CD4-positive, alpha-beta T cell (primary cell): Measurements from ENCODE around the gene OXCT1. TPM values are rescaled to one million over a fixed set of nuclear protein-coding genes. Genes with fewer than 3 reads are reported as not detected.

Experiments
- ATAC-seq: fragments of 200-7000 bp; cut with Tn5 transposase; one replicate; pipeline ENCODE4 v1.10.0; 2022; ENCODE audit warnings: mild to moderate bottlenecking; ENCODE audit not compliant: poor library complexity
- CTCF ChIA-PET: fragments of 350-600 bp; sonication (Branson Sonifier 250); formaldehyde crosslinking; loops from one replicate; lab custom pipeline; 2021; ENCODE audit warnings: antibody characterized with exemption, inconsistent platforms; lab: Charles Lee
- POLR2A ChIA-PET: fragments of 350-600 bp; sonication (Branson Sonifier 250); formaldehyde crosslinking; loops from one replicate; lab custom pipeline; 2021; ENCODE audit warnings: antibody characterized with exemption, inconsistent platforms; lab: Charles Lee
- DNase-seq, 14 experiments: peaks; one replicate each; pipeline ENCODE4 v3.0.0-alpha.2; 2013 to 2020; ENCODE audit warnings: mixed read lengths in 2 of 14
- H3K27ac ChIP-seq, 2 donors: one replicate each; pipeline versions ENCODE4 v1.5.1 to v1.7.0; 2013; ENCODE audit warnings: low read length in 2 of 2, low read depth in 1 of 2, mild to moderate bottlenecking in 1 of 2
- H3K27me3 ChIP-seq, 2 experiments: 1 replicate in 1 of 2; 2 replicates in 1 of 2; pipeline versions ENCODE4 v1.6.1 to v1.7.0; 2013; ENCODE audit warnings: low read length in 2 of 2, control low read depth in 1 of 2, mild to moderate bottlenecking in 1 of 2, moderate library complexity in 1 of 2; ENCODE audit not compliant: insufficient read depth in 2 of 2, control insufficient read depth in 1 of 2
- H3K36me3 ChIP-seq: one replicate; pipeline ENCODE4 v1.6.1; 2013; ENCODE audit warnings: low read length, control low read depth; ENCODE audit not compliant: insufficient read depth
- H3K4me1 ChIP-seq: one replicate; pipeline ENCODE4 v1.6.1; 2013; ENCODE audit warnings: low read length, control low read depth; ENCODE audit not compliant: insufficient read depth
- H3K4me3 ChIP-seq: one replicate; pipeline ENCODE4 v1.5.1; 2013; ENCODE audit warnings: mild to moderate bottlenecking, low read length, moderate library complexity
- H3K9me3 ChIP-seq, 2 experiments: 1 replicate in 1 of 2; 2 replicates in 1 of 2; pipeline versions ENCODE4 v1.6.1 to v1.7.0; 2013; ENCODE audit warnings: low read length in 2 of 2, mild to moderate bottlenecking in 2 of 2, control low read depth in 1 of 2, moderate library complexity in 1 of 2; ENCODE audit not compliant: control insufficient read depth in 1 of 2, insufficient read depth in 1 of 2
- H3K27ac Mint-ChIP-seq: one replicate; pipeline ENCODE4 v1.8.0; 2020; ENCODE audit warnings: mixed read lengths
- H3K27me3 Mint-ChIP-seq: one replicate; pipeline ENCODE4 v1.8.0; 2021; ENCODE audit warnings: mixed read lengths
- H3K36me3 Mint-ChIP-seq: one replicate; pipeline ENCODE4 v1.8.0; 2021; ENCODE audit warnings: low read depth, mixed read lengths
- H3K4me1 Mint-ChIP-seq: one replicate; pipeline ENCODE4 v1.8.0; 2021; ENCODE audit warnings: low read depth, mixed read lengths
- H3K4me3 Mint-ChIP-seq: one replicate; pipeline ENCODE4 v1.8.0; 2020; ENCODE audit warnings: mild to moderate bottlenecking, mixed read lengths
- H3K9me3 Mint-ChIP-seq: one replicate; pipeline ENCODE4 v1.8.0; 2020; ENCODE audit warnings: mixed read lengths
- CTCF ChIP-seq: fragments of 200-600 bp; IDR thresholded peaks from one replicate; pipeline ENCODE4 v1.8.0; 2022; ENCODE audit warnings: antibody characterized with exemption, mild to moderate bottlenecking
- intact Hi-C, 2 experiments: fragments of 100-400 bp; cut with DNase I in 1 of 2; cut with micrococcal nuclease in 1 of 2; formaldehyde crosslinking; loops; one replicate each; pipeline versions ENCODE4 v1.15.1 to v1.9.0; 2023 to 2025; cut with DNase I, micrococcal nuclease
- total RNA-seq, 174 experiments: library from RNA in 2 of 174; stranded (reverse) in 2 of 174; gene quantifications; one replicate each; pipeline ENCODE4 v1.2.3 and lab custom pipeline; 2021 to 2026

OXCT1 gene
- total RNA-seq, 2 experiments from 2014 or later = 14.7 to 15.3 TPM

- Histone ChIP-seq H3K27ac (no peak overlapping the region), H3K4me1 (no peaks in the 10 kb centered on the region), H3K27me3 (no peaks in the 10 kb centered on the region), H3K36me3 (peaks cover 2% of the 10 kb centered on the region), H3K4me3 (no peak overlapping the region), H3K9me3 (no peaks in the 10 kb centered on the region)
- no peak for TF ChIP-seq CTCF
- DNase-seq (no peak), ATAC-seq (no peak)
- Mint-ChIP-seq H3K36me3 (peaks cover 37% of the 10 kb centered on the region), H3K9me3 (no peaks in the 10 kb centered on the region), H3K4me1 (peaks cover 30% of the 10 kb centered on the region), H3K27ac (no peak overlapping the region), H3K4me3 (no peak overlapping the region), H3K27me3 (no peaks in the 10 kb centered on the region)
- POLR2A ChIA-PET = no interaction called here
- intact Hi-C loops = no loop called here
- CTCF ChIA-PET = no interaction called here
Observed at GRCh38 chr5:41820150-41820549, 50.1 kb downstream of the OXCT1 start.

- Mint-ChIP-seq H3K27ac (no peak overlapping the region), H3K9me3 (no peaks in the 10 kb centered on the region), H3K4me1 (peaks cover 30% of the 10 kb centered on the region), H3K4me3 (no peak overlapping the region), H3K36me3 (peaks cover 21% of the 10 kb centered on the region), H3K27me3 (no peaks in the 10 kb centered on the region)
- Histone ChIP-seq H3K27ac (no peak overlapping the region), H3K27me3 (no peaks in the 10 kb centered on the region), H3K9me3 (no peaks in the 10 kb centered on the region), H3K36me3 (no peaks in the 10 kb centered on the region), H3K4me3 (no peak overlapping the region), H3K4me1 (no peaks in the 10 kb centered on the region)
- no peak for ATAC-seq
- DNase-seq = no peak
- TF ChIP-seq CTCF = no peak
- ChIA-PET POLR2A (no interaction called here), CTCF (no interaction called here)
- intact Hi-C loops = no loop called here
Observed at GRCh38 chr5:41817625-41818301, 52.5 kb downstream of the OXCT1 start.

DNA sequence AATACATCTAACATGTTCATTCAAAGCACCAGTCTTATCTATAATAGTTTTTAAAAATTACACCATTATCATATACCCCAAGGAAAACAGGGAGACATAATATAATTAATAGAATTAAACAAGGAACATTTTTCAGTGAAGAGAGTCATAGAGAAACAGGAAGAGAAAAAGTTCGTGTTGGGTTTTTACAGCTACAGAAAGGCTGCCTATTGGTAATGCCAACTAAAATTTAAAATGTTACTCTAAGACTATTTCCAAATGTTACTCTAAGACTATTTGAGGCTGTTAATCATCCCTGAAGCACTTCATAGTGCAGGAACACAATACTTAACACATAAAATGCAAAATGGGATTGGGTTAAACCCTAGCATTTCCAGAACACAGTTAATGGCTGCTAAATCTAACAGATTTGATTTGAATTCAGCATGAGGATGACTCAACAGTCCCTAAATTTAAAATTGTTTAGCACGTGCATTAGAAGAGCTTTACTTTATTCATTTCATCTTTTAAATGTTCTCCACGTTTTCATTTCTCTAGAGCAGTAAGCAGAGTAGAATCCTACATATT is 54.5 kb downstream of the OXCT1 start:
- H3K36me3 Mint-ChIP-seq = peaks cover 7% of the 10 kb centered on the region
- H3K4me1 Mint-ChIP-seq = peaks cover 33% of the 10 kb centered on the region
- no peaks in the 10 kb centered on the region for H3K9me3 ChIP-seq
- no peak overlapping the region for H3K27ac Mint-ChIP-seq
- H3K4me3 Mint-ChIP-seq = no peak overlapping the region
- intact Hi-C loops = no loop called here
- no peak overlapping the region for H3K4me3 ChIP-seq
- DNase-seq (no peak), ATAC-seq (no peak)
- CTCF ChIA-PET = no interaction called here
- H3K9me3 Mint-ChIP-seq = no peaks in the 10 kb centered on the region
- no peaks in the 10 kb centered on the region for H3K4me1 ChIP-seq
- no peaks in the 10 kb centered on the region for H3K27me3 ChIP-seq
- POLR2A ChIA-PET = no interaction called here
- H3K27ac ChIP-seq = no peak overlapping the region
- TF ChIP-seq CTCF = no peak
- H3K27me3 Mint-ChIP-seq = no peaks in the 10 kb centered on the region
- H3K36me3 ChIP-seq = no peaks in the 10 kb centered on the region
